ENCODE results near the gene LMOD3. TPM values are rescaled to one million over a fixed set of nuclear protein-coding genes. Genes with fewer than 3 reads are reported as not detected.

LMOD3 gene
- total RNA-seq, 1 experiment from 2014 or later, result not detected

DNA sequence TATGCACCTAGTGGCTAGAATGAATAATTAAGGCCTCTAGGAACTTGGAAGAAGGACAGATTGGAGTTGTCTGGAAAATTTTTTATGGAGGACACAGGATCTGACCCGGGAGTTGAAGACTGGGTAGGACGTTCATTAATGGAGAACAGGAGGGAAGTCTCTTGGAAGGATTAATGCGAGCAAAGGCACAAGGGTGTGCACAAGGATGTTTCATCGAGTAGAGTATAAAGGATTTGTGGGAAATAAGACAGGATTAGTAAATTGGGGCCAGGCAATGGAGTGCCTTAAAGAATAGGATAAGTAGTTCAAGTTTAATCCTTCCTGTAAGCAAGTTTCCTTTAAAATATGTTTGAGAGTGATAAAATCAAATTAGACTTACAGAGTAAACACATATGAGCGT lies 14.6 kb downstream of the LMOD3 start:
- ChIA-PET POLR2A (no interaction called here), CTCF (interaction anchor here (0.7 kb wide), 1 partner anchor 27 kb away, joined by 3 read pairs; no protein-coding TSS in a partner anchor)
- no peak overlapping the region for H3K4me3 ChIP-seq (ENCODE audit: low read depth in 2 of 2, low read length in 2 of 2)
- H3K36me3 ChIP-seq (ENCODE audit: control insufficient read depth, insufficient read depth, low read length), result no peaks in the 10 kb centered on the region; the same call in 1 of the 2 replicates
- H3K27me3 ChIP-seq (ENCODE audit: control insufficient read depth, insufficient read depth, low read length), result no peaks in the 10 kb centered on the region
- H3K9me3 ChIP-seq (ENCODE audit: control insufficient read depth, insufficient read depth, low read depth, low read length), result no peaks in the 10 kb centered on the region
- H3K27ac ChIP-seq (ENCODE audit: low read length), result no peak overlapping the region
- DNase-seq (ENCODE audit: low read depth, low spot score), result no peak
- ATAC-seq, result no peak
- TF ChIP-seq POLR2AphosphoS5 (IDR thresholded peaks at IDR 0.05; ENCODE audit: low read depth, low read length) (no peak), TCF7L2 (IDR thresholded peaks at IDR 0.05; ENCODE audit: low read depth, low read length) (no peak), SIN3A (IDR thresholded peaks at IDR 0.05; ENCODE audit: borderline replicate concordance, insufficient read depth, low read depth, low read length) (no peak)
- TF ChIP-seq, protein P1, sequence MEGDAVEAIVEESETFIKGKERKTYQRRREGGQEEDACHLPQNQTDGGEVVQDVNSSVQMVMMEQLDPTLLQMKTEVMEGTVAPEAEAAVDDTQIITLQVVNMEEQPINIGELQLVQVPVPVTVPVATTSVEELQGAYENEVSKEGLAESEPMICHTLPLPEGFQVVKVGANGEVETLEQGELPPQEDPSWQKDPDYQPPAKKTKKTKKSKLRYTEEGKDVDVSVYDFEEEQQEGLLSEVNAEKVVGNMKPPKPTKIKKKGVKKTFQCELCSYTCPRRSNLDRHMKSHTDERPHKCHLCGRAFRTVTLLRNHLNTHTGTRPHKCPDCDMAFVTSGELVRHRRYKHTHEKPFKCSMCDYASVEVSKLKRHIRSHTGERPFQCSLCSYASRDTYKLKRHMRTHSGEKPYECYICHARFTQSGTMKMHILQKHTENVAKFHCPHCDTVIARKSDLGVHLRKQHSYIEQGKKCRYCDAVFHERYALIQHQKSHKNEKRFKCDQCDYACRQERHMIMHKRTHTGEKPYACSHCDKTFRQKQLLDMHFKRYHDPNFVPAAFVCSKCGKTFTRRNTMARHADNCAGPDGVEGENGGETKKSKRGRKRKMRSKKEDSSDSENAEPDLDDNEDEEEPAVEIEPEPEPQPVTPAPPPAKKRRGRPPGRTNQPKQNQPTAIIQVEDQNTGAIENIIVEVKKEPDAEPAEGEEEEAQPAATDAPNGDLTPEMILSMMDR (IDR thresholded peaks at IDR 0.05), result no peak
- BruUV-seq (replicated peaks), result no TSS peak
- intact Hi-C loops (cut with micrococcal nuclease; ENCODE audit: unreplicated experiment) (no loop called here), in situ Hi-C loops (cut with HindIII; ENCODE audit: low pct_unique_long_range_greater_than_20kb, low sequenced_read_pairs) (no loop called here)
- no peaks in the 10 kb centered on the region for H3K4me1 ChIP-seq (ENCODE audit: control insufficient read depth, insufficient read depth, low read length)

DNA sequence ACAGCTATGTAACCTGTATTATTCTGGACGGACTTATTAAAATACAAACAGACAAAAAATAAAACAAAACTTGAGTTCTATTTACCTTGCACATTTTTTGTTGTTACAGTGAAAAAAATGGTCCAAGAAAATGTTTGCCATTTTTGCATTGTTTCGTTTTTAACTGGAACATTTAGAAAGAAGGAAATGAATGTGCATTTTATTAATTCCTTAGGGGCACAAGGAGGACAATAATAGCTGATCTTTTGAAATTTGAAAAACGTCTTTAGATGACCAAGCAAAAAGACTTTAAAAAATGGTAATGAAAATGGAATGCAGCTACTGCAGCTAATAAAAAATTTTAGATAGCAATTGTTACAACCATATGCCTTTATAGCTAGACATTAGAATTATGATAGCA lies 17.1 kb downstream of the LMOD3 start:
- no peaks in the 10 kb centered on the region; the same call in 1 of the 2 replicates for H3K36me3 ChIP-seq (ENCODE audit: control insufficient read depth, insufficient read depth, low read length)
- DNase-seq (ENCODE audit: low read depth, low spot score), result no peak
- no peaks in the 10 kb centered on the region for H3K9me3 ChIP-seq (ENCODE audit: control insufficient read depth, insufficient read depth, low read depth, low read length)
- no peak for ATAC-seq
- TF ChIP-seq, protein P2, sequence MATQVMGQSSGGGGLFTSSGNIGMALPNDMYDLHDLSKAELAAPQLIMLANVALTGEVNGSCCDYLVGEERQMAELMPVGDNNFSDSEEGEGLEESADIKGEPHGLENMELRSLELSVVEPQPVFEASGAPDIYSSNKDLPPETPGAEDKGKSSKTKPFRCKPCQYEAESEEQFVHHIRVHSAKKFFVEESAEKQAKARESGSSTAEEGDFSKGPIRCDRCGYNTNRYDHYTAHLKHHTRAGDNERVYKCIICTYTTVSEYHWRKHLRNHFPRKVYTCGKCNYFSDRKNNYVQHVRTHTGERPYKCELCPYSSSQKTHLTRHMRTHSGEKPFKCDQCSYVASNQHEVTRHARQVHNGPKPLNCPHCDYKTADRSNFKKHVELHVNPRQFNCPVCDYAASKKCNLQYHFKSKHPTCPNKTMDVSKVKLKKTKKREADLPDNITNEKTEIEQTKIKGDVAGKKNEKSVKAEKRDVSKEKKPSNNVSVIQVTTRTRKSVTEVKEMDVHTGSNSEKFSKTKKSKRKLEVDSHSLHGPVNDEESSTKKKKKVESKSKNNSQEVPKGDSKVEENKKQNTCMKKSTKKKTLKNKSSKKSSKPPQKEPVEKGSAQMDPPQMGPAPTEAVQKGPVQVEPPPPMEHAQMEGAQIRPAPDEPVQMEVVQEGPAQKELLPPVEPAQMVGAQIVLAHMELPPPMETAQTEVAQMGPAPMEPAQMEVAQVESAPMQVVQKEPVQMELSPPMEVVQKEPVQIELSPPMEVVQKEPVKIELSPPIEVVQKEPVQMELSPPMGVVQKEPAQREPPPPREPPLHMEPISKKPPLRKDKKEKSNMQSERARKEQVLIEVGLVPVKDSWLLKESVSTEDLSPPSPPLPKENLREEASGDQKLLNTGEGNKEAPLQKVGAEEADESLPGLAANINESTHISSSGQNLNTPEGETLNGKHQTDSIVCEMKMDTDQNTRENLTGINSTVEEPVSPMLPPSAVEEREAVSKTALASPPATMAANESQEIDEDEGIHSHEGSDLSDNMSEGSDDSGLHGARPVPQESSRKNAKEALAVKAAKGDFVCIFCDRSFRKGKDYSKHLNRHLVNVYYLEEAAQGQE (IDR thresholded peaks at IDR 0.05; ENCODE audit: insufficient read depth in 1 of 2, low read depth in 2 of 2, low read length in 1 of 2), result no peak
- no peak for TF ChIP-seq POLR2AphosphoS5 (IDR thresholded peaks at IDR 0.05; ENCODE audit: low read depth, low read length)
- no peak for TF ChIP-seq TCF7L2 (IDR thresholded peaks at IDR 0.05; ENCODE audit: low read depth, low read length)
- TF ChIP-seq, protein P1 (IDR thresholded peaks at IDR 0.05), result no peak
- TF ChIP-seq SIN3A (IDR thresholded peaks at IDR 0.05; ENCODE audit: borderline replicate concordance, insufficient read depth, low read depth, low read length), result no peak
- no peak overlapping the region for H3K27ac ChIP-seq (ENCODE audit: low read length)
- no TSS peak for BruUV-seq (replicated peaks)
- intact Hi-C loops (cut with micrococcal nuclease; ENCODE audit: unreplicated experiment), result no loop called here
- no peaks in the 10 kb centered on the region for H3K27me3 ChIP-seq (ENCODE audit: control insufficient read depth, insufficient read depth, low read length)
- no peaks in the 10 kb centered on the region for H3K4me1 ChIP-seq (ENCODE audit: control insufficient read depth, insufficient read depth, low read length)
- ChIA-PET POLR2A (no interaction called here), CTCF (no interaction called here)
- in situ Hi-C loops (cut with HindIII; ENCODE audit: low pct_unique_long_range_greater_than_20kb, low sequenced_read_pairs), result no loop called here
- no peak overlapping the region for H3K4me3 ChIP-seq (ENCODE audit: low read depth in 2 of 2, low read length in 2 of 2)
